HG02798 (cell line): ENCODE measurements around the gene LRRC74B.
"Not testable (repeated sequence)": the region's sequence is repeated elsewhere in the genome, so short reads cannot be mapped to it uniquely, and the experiment has no call there.

Experiments used
- ATAC-seq: cut with Tn5 transposase; IDR thresholded peaks from one replicate; pipeline ENCODE4 v1.9.1; 2021; ENCODE audit warnings: mild to moderate bottlenecking; ENCODE audit not compliant: unreplicated experiment, poor library complexity

Gene LRRC74B

GRCh38 chr22:21073023-21073422 is 27.3 kb downstream of the LRRC74B start:
- ATAC-seq = no peak

DNA sequence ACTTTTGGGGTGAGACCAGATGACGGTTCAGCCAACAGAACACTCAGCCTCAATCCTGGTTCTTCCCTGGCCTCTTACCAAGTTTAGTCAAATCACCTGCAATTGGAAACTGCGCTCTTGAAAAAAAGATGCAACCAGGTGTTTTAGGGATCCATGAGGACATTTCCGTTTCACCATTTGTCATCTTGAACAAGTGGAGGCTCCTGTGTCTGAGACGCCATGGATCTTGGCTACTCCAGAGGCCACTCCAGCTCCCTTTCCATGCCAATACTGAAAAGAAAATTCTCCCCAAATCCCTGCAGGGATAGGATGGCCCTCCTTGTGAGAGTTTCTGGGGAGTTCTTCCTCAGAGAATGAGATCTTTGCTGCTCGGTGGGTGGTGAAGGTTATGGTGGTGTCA is 27.7 kb downstream of the LRRC74B start:
- ATAC-seq = no peak

DNA sequence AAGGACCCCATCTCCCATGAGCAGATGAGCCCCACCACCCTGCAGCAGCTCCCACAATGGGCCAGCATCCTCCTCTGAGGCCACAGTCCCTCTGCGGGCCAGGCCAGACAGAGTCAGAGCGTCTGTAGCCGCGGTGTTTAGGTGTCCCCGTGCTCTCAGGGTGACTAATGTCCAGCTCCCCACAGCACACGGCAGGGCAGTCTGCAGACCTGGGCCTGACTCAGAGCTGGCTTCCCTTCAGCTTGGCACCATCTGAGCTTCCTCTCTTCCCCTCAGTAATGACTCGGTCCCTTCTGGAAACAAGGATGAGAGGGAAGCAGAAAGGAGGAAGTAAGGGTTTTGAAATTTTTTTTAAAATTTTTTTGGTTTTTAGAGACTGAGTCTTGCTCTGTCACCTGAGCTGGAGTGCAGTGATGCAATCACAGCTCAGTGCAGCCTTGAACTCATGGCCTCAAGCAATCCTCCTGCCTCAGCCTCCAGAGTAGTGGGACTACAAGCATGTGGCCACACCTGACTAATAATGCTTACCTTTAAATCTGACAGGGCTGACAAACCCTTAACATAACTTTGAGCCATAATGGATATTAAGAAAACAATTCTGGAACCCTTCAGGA is 28.5 kb downstream of the LRRC74B start:
- no peak for ATAC-seq

GRCh38 chr22:21075516-21076138 is 29.9 kb downstream of the LRRC74B start:
- ATAC-seq = no peak

DNA sequence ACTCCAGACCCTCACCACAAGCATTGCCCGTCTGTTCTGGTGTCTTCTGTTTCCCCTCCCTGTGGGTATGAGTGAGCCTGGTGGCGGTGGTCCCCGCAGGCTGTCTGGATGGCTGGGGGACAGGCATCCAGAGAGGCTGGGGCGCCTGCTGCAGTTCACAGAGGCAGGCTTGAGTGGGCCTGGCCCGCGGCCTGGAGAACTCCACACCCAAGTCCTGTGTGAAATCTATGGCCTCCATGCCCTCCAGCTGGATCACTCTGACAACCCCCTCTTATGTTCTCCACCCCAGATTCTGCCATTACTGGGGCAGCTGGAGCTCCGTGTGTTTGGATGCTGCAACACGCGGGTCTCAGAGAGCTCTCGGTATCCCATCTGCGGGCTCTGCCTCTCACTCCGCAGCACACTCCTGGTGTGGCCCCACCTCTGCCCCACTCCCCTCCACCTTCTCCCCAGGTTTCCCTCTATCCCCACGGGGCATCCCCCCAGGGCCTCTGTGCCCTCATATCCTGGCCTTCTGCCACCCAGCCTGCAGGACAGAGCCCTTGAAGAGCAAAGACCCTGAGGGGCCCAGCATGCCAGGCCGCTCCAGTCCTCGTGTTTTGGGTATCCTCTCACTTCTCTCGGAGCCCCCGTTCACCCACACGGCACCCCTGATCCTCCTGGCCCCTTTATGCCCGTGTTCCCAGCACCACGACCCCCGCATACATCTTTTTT is 31.3 kb downstream of the LRRC74B start:
- no peak for ATAC-seq

- ATAC-seq = no peak
These were observed 32.2 kb downstream of the LRRC74B start for GRCh38 chr22:21077884-21078508.

DNA sequence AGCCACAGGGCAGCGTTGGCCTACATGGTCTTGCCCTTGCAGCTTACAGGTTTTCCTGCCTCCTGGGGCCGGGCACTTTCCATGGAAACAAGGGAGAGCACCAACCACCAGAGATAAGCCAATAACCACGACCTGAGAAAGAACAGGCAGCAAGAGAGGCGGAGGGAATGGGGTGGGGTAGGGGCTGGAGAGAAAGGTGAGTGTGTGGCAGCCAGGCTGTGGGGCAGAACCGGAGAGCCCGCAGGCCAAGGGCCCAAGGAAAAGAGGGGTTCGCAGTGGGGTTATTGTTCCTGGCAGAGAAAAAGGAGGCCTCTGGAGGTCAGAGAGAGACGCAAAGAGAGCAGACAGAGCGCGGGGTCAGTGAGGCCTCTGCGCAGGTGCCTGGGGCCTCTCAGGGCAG is 33.2 kb downstream of the LRRC74B start:
- no peak for ATAC-seq

DNA sequence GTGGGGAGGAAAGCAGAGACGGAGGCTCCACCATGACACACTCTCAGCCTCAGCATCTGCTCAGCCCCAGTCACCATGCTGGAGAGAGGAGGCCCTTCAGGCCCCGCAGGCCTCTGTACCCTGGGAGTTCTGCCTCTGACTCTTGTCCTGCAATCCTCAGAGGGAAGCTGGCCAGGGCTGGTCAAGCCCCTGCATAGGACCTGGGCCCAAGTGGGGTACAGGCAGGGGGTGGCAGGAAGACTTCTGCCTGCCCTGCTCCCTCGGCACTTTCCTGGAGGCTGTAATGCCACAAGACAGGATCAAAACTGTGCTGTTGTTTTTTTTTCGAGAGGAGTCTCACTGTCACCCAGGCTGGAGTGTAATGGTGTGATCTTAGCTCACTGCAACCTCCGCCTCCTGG is 33.7 kb downstream of the LRRC74B start:
- no peak for ATAC-seq

DNA sequence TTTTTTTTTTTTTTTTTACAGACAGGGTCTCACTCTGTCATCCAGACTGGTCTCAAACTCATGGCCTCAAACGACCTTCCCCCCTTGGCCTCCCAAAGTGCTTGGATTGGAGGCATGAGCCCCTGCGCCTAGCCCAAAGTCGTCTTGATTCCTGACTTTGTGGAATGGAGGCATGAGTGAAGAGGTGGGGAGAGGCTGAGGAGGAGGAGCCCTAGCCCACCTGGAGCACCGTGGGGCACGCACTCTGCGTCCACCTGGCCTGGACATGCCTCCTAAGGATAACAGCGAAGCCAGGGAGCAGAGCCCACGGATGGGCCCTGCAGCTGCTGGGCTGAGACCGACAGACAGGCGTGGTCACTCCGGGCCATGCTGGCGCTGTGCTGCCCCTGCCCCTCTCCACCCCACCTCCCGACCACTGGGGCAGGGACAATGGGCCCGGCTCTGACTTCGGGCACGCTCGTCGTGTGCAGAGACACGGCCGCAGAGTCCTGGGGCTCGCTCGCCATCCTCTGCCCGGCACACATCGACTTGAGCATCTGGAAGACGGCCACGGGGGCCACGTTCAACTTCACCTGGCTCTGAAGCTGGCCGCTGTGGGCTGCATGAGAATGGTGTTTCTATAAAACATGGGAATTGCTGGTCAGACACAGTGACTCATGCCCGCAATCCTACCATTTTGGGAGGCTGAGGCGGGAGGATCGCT is 34.8 kb downstream of the LRRC74B start:
- no peak for ATAC-seq

- no peak for ATAC-seq
These were observed 36.5 kb downstream of the LRRC74B start for GRCh38 chr22:21082248-21082647.

GRCh38 chr22:21087119-21087518 is 41.4 kb downstream of the LRRC74B start:
- no peak for ATAC-seq

GRCh38 chr22:21087926-21088325 is 42.2 kb downstream of the LRRC74B start:
- not testable (repeated sequence) for ATAC-seq

GRCh38 chr22:21091220-21091619 is 45.5 kb downstream of the LRRC74B start:
- ATAC-seq = not testable (repeated sequence)

GRCh38 chr22:21092797-21093554 is 47.2 kb downstream of the LRRC74B start:
- no peak for ATAC-seq

- ATAC-seq = not testable (repeated sequence)
These were observed 47.9 kb downstream of the LRRC74B start for GRCh38 chr22:21093555-21094137.

DNA sequence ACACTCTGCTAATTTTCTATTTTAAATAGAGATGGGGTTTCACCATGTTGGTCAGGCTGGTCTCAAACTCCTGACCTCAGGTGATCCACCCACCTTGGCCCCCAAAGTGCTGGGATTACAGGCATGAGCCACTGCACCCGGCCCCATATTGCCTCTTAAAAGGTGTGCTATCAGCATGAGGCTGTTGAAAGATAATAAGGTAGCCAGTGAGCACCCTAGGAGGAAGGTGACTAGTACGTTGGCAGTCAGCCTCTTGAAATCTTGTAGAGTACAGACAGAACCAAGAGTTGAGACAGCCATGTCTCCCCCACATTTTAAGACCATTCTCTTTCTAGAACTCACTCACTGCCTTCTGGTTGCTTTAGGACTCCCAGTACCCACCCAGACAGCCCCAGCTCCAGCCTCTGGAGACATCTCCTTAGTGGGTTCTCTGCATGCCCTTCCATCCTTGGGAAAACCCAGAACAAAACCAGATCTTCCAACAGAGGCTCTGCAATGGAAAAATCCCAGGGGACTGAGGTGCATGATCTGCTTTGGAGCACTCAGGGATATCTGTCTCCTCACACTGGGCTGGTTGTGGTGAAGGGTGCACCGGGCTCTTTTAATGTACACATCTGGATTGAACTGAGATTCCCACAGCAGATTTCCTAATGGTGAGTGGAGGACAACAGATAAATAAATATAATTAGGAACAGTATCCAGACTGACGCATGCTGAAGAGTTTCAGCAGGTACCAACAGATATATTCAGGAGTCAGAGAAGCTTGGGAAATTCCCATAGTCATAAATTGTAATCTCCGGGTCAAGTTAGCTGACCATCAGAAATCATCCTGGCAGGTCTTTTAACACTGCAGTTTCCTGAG is 49.4 kb downstream of the LRRC74B start:
- no peak for ATAC-seq

DNA sequence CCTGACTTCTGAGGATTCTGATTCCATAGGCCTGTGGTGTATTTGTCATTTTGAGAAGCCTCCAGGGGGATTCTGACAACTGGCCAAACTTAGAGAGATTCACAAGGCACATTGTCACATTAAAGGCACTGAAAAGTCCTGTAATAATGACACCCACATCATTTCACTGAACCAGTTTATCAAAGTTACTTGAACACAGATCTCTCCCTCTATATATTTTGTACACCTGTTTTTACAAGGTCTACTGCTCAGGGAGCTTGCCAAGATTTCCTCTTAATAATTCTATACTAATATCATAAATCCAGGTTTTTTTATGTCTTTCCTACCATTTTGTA is 50.0 kb downstream of the LRRC74B start:
- ATAC-seq = no peak

GRCh38 chr22:21096878-21097277 is 51.1 kb downstream of the LRRC74B start:
- not testable (repeated sequence) for ATAC-seq
